Activated B cell treated with CpG ODN at 0.5 μM for 24 hours (primary cell): ENCODE data around the gene TICRR. TPM values are rescaled to one million over a fixed set of nuclear protein-coding genes. Genes with fewer than 3 reads are reported as not detected.

ENCODE experiments used
- ATAC-seq: fragments of 200-7000 bp; cut with Tn5 transposase; one replicate; pipeline ENCODE4 v1.10.0; 2021; ENCODE audit warnings: low read depth, mild to moderate bottlenecking, moderate library complexity
- CTCF ChIA-PET: fragments of 350-600 bp; sonication (Branson Sonifier 250); formaldehyde crosslinking; loops from one replicate; lab custom pipeline; 2021; ENCODE audit warnings: antibody characterized with exemption; lab: Charles Lee
- POLR2A ChIA-PET: fragments of 350-600 bp; sonication (Branson Sonifier 250); formaldehyde crosslinking; loops from one replicate; lab custom pipeline; 2021; ENCODE audit warnings: antibody characterized with exemption; lab: Charles Lee
- DNase-seq: peaks from one replicate; pipeline ENCODE4 v3.0.0; 2022
- H3K27ac Mint-ChIP-seq: one replicate; pipeline ENCODE4 v1.8.0; 2020; ENCODE audit warnings: mixed read lengths
- H3K27me3 Mint-ChIP-seq: one replicate; pipeline ENCODE4 v1.8.0; 2021; ENCODE audit warnings: mixed read lengths
- H3K36me3 Mint-ChIP-seq: one replicate; pipeline ENCODE4 v1.8.0; 2021; ENCODE audit warnings: low read depth, mixed read lengths
- H3K4me1 Mint-ChIP-seq: one replicate; pipeline ENCODE4 v1.8.0; 2021; ENCODE audit warnings: mixed read lengths
- H3K4me3 Mint-ChIP-seq: one replicate; pipeline ENCODE4 v1.8.0; 2020; ENCODE audit warnings: mild to moderate bottlenecking, mixed read lengths
- H3K9me3 Mint-ChIP-seq: one replicate; pipeline ENCODE4 v1.8.0; 2020; ENCODE audit warnings: mixed read lengths
- intact Hi-C: fragments of 100-400 bp; cut with micrococcal nuclease; formaldehyde crosslinking; loops from one replicate; pipeline ENCODE4 v1.15.1; 2024
- total RNA-seq: library from RNA; stranded (reverse); gene quantifications from 2 replicates; pipeline ENCODE4 v1.2.3, GENCODE V29; 2022
- TF ChIP-seq, protein P1 (sequence below): fragments of 200-600 bp; IDR thresholded peaks from one replicate; pipeline ENCODE4 v1.8.0; 2022; ENCODE audit warnings: antibody characterized with exemption, mild to moderate bottlenecking

Gene TICRR
- total RNA-seq, 1 donor from 2014 or later: 0.69 TPM

DNA sequence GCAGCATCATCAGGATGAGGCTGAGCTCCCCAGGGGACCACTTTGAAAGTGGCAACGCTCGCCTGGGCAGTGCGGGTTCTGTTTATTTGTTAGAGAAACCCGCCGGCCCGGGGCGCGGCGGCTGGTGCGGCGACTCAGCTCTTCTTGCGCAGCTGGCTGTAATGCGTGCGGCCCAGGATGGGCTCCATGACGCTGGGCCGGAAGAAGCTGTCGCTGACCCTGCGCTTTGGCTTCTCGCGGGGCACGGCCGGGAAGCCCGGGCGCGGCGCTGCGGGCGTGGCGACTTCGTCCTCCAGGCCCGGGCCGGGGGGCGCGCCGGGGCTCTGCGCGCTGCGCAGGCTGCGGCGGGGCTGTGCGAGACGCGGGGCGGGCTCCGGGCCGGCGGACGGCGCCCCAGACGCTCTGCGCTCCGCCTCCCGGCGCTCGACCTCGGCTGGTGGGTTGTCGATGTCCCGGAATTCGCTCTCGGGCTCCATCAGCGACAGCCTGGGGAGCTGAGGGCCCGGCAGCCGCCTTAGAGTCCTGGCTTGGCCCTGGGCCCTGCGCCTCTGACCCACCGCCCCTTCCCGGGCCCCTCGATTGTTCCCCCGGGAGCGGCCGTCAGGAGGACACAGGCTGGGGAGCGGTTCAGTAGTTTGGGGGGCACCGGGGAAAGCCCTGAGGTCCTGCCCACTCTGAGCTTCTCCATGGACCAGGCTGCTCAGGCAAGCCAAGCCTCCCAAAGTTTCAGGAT, 90.3 kb downstream of the TICRR start:
- Mint-ChIP-seq H3K4me1 (no peaks in the 10 kb centered on the region), H3K4me3 (no peak overlapping the region), H3K27ac (no peak overlapping the region), H3K9me3 (no peaks in the 10 kb centered on the region), H3K36me3 (no peaks in the 10 kb centered on the region), H3K27me3 (peaks cover 39% of the 10 kb centered on the region)
- ATAC-seq: no peak
- TF ChIP-seq, protein P1, sequence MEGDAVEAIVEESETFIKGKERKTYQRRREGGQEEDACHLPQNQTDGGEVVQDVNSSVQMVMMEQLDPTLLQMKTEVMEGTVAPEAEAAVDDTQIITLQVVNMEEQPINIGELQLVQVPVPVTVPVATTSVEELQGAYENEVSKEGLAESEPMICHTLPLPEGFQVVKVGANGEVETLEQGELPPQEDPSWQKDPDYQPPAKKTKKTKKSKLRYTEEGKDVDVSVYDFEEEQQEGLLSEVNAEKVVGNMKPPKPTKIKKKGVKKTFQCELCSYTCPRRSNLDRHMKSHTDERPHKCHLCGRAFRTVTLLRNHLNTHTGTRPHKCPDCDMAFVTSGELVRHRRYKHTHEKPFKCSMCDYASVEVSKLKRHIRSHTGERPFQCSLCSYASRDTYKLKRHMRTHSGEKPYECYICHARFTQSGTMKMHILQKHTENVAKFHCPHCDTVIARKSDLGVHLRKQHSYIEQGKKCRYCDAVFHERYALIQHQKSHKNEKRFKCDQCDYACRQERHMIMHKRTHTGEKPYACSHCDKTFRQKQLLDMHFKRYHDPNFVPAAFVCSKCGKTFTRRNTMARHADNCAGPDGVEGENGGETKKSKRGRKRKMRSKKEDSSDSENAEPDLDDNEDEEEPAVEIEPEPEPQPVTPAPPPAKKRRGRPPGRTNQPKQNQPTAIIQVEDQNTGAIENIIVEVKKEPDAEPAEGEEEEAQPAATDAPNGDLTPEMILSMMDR: no peak
- ChIA-PET CTCF (no interaction called here), POLR2A (no interaction called here)
- DNase-seq: no peak
- intact Hi-C loops: no loop called here

DNA sequence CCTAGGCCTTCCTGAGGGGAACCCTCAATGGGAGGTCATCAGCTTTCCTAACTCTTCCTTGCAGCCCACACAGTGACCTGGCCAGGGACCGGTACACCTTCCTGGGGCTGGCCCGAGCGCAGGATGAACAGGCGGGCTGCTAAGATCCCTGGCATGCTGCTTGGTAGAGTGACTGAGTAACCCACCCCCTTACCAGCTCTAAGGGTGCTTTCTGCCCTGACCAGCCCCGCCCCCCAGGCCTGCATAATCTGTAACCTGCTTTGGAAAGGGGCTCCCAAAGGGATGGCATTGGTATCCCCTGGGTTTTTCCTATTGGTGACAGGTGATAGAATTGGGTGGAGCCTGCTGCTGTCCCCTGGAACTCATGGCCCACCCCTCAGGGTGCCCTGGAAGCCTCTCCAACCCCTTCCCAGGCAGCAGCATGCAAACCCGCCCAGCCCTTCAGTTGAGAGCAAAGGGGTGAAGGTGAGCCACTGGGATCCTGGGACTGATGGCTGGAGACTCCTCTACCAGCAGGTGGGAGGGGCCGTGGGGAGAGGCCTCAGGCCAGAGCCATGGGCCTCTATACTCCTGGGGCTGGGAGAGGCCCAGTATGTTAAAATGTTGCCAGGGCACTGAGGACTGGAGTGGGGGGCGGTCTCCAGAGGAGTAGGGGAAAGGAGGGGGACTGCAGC, 91.1 kb downstream of the TICRR start:
- ChIA-PET POLR2A (no interaction called here), CTCF (no interaction called here)
- Mint-ChIP-seq H3K4me1 (no peaks in the 10 kb centered on the region), H3K4me3 (no peak overlapping the region), H3K27me3 (peaks cover 34% of the 10 kb centered on the region), H3K9me3 (no peaks in the 10 kb centered on the region), H3K36me3 (no peaks in the 10 kb centered on the region), H3K27ac (no peak overlapping the region)
- TF ChIP-seq, protein P1: no peak
- no peak for DNase-seq
- intact Hi-C loops: no loop called here
- ATAC-seq: no peak

DNA sequence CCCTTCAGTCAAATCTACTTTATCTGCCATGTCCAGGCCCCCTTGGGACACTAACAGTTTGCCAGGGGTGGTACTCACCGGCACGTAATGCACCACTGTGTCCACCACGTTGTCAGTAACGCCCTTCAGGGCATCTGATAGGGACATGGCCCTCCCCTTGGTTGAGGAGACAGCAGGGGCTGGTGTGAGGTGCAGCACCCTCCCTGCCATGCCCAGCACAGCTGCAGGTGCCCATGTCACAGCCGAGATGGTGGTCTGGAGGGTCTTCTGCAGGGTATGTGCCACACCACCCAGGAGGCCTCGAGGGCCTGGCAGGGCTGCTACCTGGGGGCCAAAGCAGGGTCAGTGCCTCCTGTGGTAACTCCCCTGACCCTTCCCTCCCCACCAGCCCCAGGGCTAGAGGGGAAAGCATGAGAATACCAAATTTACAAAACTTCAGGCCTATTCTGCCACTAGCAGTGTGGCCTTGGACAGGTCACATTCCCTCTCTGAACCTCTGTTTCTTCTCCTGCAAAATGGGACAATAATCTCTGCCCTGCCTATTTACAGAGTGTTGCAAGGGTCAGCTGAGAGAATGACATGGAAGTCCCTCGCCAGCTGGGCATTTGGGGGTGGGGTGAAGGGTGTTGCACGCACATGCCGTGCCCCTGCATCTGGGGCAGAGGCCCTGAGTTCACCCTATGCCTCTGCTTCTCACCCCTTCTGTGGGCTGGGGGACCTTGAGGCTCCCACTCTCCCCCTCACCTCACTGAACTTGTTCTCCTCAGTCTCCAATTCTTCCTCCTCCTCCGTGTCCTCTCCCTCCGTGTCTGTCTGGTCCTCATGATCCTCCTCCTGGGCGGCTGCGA, 91.8 kb downstream of the TICRR start:
- Mint-ChIP-seq H3K4me1 (no peaks in the 10 kb centered on the region), H3K27ac (no peak overlapping the region), H3K9me3 (no peaks in the 10 kb centered on the region), H3K36me3 (no peaks in the 10 kb centered on the region), H3K4me3 (no peak overlapping the region), H3K27me3 (peaks cover 32% of the 10 kb centered on the region)
- CTCF ChIA-PET: no interaction called here
- POLR2A ChIA-PET: no interaction called here
- intact Hi-C loops: no loop called here
- TF ChIP-seq, protein P1: no peak
- ATAC-seq (no peak), DNase-seq (no peak)

DNA sequence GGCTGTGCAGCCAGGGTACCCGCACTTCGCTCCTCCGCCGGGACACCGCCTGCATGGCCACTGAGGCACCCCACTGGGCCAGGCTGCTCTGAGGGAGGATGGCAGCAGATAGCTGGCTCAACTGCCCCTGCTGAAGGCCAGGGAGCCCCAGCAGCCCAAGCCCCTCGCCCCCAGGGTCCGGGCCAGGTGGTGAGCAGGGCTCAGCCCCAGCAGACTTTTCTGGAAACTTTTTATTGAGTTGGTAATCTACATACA, 92.4 kb downstream of the TICRR start:
- TF ChIP-seq, protein P1: no peak
- no peaks in the 10 kb centered on the region for H3K9me3 Mint-ChIP-seq
- peaks cover 27% of the 10 kb centered on the region for H3K27me3 Mint-ChIP-seq
- intact Hi-C loops: no loop called here
- ChIA-PET POLR2A (no interaction called here), CTCF (no interaction called here)
- no peak overlapping the region for H3K4me3 Mint-ChIP-seq
- no peak overlapping the region for H3K27ac Mint-ChIP-seq
- H3K36me3 Mint-ChIP-seq: no peaks in the 10 kb centered on the region
- no peak for DNase-seq
- no peak for ATAC-seq
- H3K4me1 Mint-ChIP-seq: no peaks in the 10 kb centered on the region

DNA sequence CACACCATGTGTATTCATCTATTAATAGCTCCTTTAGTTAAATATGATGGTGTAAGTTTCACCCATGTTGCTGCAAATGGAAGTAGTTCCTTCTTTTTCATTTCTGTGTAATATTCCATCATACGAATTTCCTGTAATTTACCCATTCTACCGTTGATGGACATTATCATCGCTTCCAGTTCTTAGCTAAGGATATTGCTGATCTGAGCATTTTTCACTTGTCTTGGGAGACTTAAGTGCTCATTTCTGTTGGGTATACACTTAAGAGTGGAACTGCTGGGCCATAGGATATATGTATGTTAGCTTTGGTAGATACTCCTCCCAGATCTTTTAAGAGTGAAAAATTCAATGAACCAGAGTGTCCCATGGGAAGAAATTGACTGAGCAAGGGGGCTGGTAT, 92.9 kb downstream of the TICRR start:
- intact Hi-C loops: no loop called here
- no peak for ATAC-seq
- no peak for DNase-seq
- Mint-ChIP-seq H3K27ac (no peak overlapping the region), H3K4me1 (no peaks in the 10 kb centered on the region), H3K36me3 (no peaks in the 10 kb centered on the region), H3K9me3 (no peaks in the 10 kb centered on the region), H3K27me3 (peaks cover 24% of the 10 kb centered on the region), H3K4me3 (no peak overlapping the region)
- TF ChIP-seq, protein P1: no peak
- ChIA-PET CTCF (no interaction called here), POLR2A (no interaction called here)
